GM19328 (cell line): ENCODE data around the gene SEL1L2.

Source experiments
- ATAC-seq: cut with Tn5 transposase; IDR thresholded peaks from one replicate; pipeline ENCODE4 v1.9.1; 2021; ENCODE audit warnings: mild to moderate bottlenecking, moderate library complexity; ENCODE audit not compliant: unreplicated experiment

SEL1L2 gene

DNA sequence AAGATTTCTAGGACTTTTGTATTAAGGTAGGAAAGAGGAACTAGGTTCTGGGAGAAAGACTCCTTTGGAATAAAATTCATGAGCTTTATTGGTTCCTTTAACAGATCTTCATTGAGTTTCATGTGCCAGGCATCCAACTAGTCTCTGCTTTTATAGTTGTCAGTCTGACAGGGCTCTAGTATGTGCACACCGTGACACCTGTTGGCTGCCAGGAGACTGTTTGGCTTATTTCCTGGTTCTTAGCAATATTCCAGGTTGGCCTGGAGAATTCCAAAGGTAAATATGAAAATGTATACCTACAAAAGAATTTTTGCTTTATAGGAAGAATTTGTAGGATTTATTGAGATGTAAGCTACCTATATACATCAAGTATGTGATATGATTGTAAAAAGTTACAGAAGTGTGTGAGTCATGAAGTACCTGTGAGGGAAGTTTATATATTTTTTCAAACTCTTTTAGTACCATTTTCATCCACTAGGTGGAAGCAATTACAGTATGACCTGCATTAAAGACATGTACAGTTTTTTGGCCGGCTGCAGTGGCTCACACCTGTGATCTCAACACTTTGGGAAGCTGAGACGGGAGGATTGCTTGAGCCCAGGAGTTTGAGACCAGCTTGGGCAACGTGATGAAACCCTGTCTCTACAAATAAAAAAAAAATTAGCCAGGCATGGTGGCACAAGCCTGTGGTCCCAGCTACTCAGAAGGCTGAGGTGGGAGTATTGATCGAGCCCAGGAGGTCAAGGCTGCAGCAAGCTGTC is 170.3 kb downstream of the SEL1L2 start:
- ATAC-seq = peak; percentile 77

DNA sequence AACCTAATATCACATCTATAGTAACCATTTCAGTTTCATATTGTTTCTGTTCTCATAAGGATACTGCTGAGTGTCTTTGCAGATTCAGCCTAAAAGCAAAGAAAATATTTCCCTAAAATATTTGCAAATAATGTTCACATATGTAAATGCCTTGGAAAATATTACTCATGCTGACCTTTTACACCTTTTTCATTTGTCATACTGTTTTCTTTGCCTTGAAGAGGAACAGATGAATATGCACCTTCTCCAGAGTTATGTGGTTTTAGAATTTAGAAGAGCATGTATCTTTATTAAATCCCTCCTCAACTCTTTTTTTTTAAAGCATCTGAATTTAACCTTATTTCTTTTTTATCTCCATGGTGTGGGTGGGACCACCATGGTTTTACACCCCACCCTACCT is 173.1 kb downstream of the SEL1L2 start:
- ATAC-seq = no peak

DNA sequence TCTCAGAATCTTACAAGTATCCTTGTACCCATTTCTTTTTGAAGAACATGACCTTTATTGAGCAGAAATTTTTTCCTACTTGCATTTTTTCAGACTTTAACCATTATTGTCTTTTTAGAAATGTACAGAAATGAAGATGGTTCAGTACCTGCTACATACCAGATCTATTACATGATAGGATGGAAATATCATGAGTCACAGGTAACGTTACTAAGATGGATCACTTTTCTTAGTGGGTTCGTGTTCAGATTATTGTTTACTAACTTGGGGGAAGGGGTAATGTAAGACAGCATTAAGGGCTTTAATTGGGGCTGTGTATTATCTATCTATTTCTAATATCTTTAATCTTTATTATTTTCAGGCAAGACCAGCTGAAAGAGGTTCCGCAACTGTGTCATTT is 173.7 kb downstream of the SEL1L2 start:
- ATAC-seq = no peak

DNA sequence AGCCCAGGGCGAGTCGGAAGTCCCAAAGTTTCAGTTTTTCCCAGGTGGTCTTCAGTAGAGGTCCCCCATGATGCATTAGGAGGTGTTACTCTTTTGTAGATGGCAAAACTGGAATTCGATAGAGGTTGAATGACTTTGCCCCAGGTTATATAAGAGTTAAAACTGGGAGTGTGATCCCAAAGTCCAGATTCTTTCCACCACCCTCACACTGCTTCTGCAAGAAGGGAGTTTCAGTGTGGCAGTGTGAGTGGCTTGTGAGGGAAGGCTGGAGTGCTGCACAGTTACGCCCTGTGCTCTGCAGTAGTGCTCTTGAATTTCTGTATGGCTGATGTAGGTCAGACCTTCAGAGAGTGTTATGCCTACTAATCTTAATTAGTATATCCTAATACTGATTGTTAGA is 175.7 kb downstream of the SEL1L2 start:
- no peak for ATAC-seq

DNA sequence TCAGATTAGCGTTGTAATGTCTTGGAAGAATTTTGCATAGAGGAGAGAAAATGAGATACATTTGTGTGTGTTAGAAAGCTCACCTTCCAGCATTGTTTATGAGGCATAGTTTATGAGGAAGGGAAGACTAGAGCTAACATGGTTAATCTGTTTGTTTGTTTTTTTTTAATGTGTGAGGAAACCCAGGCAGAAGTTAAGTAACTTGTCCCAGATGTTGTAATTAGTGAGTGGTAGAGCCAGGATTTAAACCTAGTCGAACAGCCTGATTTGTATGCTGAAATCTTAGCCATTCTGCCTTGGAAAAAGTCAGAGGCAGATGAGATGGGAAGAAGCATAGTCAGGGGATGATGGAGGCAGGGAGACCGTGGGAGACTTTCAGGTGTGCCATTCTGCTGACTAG is 176.5 kb downstream of the SEL1L2 start:
- ATAC-seq = no peak

DNA sequence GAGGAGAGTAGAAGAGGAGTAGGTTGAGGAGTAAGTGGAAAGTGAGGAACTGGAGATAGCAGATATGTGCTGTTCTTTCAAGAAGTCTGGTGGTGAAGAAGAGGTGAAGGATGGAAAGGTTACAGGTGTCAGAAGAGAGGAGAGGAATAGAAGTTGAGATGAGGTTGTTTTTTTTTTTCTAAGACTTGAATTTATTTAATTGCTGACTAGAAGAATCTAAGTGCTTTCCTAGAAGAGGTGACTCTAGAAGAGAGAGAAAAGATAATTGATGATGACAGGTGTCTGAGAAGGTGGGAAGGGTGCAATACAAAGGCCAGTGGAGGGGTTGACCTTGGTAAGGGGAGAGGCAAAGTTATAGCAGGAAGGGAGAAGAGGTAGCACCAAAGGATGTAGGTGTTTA is 180.0 kb downstream of the SEL1L2 start:
- ATAC-seq = no peak

DNA sequence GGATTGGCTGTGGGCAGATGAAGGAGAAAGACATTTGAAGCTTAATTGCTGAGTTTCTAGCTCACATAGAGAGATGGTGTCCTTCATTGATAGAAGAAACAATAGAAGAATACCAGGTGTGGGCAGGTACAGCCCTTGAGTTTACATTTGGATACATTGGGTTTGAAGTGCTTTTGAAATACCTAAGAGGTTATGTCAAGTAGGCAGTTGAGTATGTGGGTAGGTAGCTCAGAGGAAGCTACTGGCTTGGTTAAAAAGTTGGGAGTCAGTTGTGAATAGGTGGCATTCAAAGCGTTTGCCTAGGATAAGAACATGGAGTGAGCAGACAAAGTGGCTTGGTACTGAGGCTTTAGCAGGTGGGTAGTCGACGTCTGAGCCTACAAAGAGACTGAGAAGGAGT is 180.6 kb downstream of the SEL1L2 start:
- no peak for ATAC-seq

DNA sequence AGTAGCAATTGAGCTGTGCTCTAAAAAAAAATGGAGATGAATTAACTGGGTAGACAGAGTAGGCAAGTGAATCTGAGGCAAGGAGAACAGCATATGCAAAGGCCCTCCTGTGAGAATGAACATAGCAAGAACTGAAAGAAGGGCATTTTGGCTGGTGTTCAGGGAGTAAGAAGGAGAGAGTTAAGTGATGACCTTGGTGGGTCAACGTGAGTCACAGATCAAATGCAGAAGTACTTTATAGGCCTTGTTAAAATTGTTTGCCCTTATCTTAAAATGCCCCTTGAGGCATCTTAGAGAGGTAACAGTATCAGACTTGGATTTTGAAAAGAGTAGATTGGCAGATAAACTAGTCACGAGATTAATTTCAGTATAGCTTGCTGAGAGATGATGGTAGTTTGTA is 181.0 kb downstream of the SEL1L2 start:
- no peak for ATAC-seq

DNA sequence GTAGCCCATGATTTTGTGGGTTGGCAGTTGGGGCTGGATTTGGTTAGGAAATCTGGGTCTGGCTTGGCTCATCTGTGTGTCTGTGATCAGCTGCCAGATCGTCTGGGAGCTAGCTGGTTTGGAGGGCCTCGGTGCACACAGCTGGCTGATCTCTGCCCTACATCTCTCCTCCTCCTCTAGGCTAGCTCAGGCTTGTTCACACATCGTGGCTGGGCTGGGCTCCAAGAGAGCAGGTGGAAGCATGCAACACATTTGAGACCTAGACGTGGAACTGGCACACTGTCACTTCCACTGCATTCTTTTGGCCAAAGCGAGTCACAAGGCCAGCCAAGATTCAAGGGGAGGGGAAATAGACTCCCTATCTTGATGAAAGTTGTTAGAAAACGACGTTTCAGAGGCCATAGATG is 189.7 kb downstream of the SEL1L2 start:
- ATAC-seq = no peak

DNA sequence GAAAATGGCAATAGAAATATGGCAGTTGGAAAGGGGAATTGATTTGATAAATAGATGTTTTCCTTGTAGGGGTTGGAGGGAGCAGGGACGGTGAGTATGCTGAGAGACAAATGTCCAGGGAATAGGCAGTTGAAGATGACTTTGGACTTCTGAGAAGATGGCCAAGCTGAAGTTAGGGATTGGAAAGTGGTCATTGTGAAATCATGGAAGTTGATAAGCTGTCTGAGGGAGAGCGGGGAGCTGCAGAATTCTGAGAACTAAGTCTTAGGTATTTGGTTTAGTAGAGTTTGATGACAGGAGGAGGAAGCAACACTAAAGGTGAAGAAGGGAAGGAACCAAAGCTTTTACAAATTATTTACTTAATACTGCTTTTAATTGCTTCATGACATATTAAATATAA is 190.4 kb downstream of the SEL1L2 start:
- no peak for ATAC-seq
